ENCODE data around the gene GALNTL6. TPM values are rescaled to one million over a fixed set of nuclear protein-coding genes. Genes with fewer than 3 reads are reported as not detected.

The GALNTL6 gene
- total RNA-seq, 1 experiment from 2014 or later, result not detected

DNA sequence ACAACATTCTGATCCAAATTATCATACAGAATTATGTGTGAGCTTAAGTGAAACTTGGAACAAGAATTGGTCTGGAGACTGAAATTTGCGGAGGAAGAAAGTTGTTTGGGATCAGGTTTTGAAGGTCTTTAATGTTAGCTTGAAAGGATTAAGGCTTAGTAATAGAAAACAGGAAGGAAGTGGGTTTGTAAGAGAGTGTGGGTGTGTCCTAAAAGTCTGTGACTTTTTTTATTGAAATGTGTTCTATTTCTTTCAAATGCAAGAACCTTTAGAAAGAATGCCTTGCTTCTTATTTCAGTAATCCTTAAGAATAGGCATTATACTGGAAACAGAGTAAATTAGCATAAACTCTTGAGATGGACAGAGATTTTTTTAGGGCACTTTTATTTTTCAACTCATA lies 198.0 kb downstream of the GALNTL6 start (continued):
- TF ChIP-seq, protein P1, sequence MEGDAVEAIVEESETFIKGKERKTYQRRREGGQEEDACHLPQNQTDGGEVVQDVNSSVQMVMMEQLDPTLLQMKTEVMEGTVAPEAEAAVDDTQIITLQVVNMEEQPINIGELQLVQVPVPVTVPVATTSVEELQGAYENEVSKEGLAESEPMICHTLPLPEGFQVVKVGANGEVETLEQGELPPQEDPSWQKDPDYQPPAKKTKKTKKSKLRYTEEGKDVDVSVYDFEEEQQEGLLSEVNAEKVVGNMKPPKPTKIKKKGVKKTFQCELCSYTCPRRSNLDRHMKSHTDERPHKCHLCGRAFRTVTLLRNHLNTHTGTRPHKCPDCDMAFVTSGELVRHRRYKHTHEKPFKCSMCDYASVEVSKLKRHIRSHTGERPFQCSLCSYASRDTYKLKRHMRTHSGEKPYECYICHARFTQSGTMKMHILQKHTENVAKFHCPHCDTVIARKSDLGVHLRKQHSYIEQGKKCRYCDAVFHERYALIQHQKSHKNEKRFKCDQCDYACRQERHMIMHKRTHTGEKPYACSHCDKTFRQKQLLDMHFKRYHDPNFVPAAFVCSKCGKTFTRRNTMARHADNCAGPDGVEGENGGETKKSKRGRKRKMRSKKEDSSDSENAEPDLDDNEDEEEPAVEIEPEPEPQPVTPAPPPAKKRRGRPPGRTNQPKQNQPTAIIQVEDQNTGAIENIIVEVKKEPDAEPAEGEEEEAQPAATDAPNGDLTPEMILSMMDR (IDR thresholded peaks at IDR 0.05 in 2 of 3, conservative IDR thresholded peaks at IDR 0.05 in 1 of 3; ENCODE audit: borderline replicate concordance in 1 of 3, insufficient read depth in 1 of 3, low read depth in 2 of 3, low read length in 2 of 3), result no peak

DNA sequence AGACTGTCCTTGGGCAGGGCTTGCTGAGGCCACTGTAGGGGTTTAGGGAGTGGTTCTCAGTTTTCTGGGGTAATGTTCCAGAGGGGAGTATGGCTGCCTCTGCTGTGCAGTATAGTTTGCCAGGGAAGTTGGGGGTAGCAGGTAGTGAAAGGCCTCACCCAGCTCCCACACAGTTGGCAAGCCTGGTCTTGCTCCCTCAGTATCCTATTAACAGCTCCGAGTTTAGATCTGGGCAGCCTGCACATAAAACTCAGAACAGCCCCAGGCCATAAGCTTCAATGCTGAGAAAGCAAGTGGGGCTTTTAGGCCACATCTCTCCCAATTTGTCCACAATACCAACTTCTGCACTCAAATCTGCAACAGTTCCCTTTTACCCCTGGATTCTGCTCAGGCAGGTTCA lies 205.2 kb downstream of the GALNTL6 start:
- RAD21 ChIA-PET (ENCODE audit: low non-redundant PET in 1 of 2, low total read pairs in 2 of 2, uncharacterized antibody in 2 of 2, unreplicated experiment in 2 of 2), result no interaction called here

More for the DNA sequence above, 205.2 kb downstream of the GALNTL6 start:
- no peaks in the 10 kb centered on the region for H3K9me3 ChIP-seq (ENCODE audit: control insufficient read depth in 1 of 2, insufficient read depth in 1 of 2, low read depth in 1 of 2, low read length in 2 of 2)
- CTCF ChIA-PET, result interaction anchor here (1.8 kb wide), 1 partner anchor 16 kb away, joined by 4 read pairs; no protein-coding TSS in a partner anchor
- TF ChIP-seq POLR2A (IDR thresholded peaks at IDR 0.05; ENCODE audit: borderline replicate concordance, extremely low read depth, insufficient read depth, insufficient read length), result no peak
- TF ChIP-seq YY1 (IDR thresholded peaks at IDR 0.05; ENCODE audit: extremely low read depth, insufficient replicate concordance, low read depth, low read length), result no peak
- TF ChIP-seq FOSL1 (IDR thresholded peaks at IDR 0.05; ENCODE audit: low read depth), result no peak
- TF ChIP-seq, protein P1 (IDR thresholded peaks at IDR 0.05 in 2 of 3, conservative IDR thresholded peaks at IDR 0.05 in 1 of 3; ENCODE audit: borderline replicate concordance in 1 of 3, insufficient read depth in 1 of 3, low read depth in 2 of 3, low read length in 2 of 3), result no peak
- TF ChIP-seq SP1 (IDR thresholded peaks at IDR 0.05; ENCODE audit: low read depth), result no peak
- no peak for TF ChIP-seq SIN3A (IDR thresholded peaks at IDR 0.05; ENCODE audit: low read depth)
- TF ChIP-seq ZFX (IDR thresholded peaks at IDR 0.05), result no peak
- no peak for TF ChIP-seq CEBPB (IDR thresholded peaks at IDR 0.05; ENCODE audit: low read depth)
- no peak for TF ChIP-seq ELF1 (IDR thresholded peaks at IDR 0.05; ENCODE audit: borderline replicate concordance, low read depth)
- no peak for TF ChIP-seq EZH2 (IDR thresholded peaks at IDR 0.05)
- DNase-seq (ENCODE audit: low read depth, low spot score), result no peak
- H3K27ac ChIP-seq (ENCODE audit: low read depth, low read length), result no peak overlapping the region
- POLR2A ChIA-PET, result no interaction called here
- no peaks in the 10 kb centered on the region for H3K27me3 ChIP-seq (ENCODE audit: insufficient read depth, low read length)
- H3K4me2 ChIP-seq (ENCODE audit: low read length), result no peak overlapping the region
- no peak overlapping the region for H3K4me3 ChIP-seq (replicated peaks in 1 of 2; ENCODE audit: low read depth in 1 of 2, low read length in 2 of 2)
- H3K36me3 ChIP-seq (ENCODE audit: control insufficient read depth in 1 of 2, insufficient read depth in 2 of 2, low read length in 2 of 2), result no peaks in the 10 kb centered on the region
- no peak overlapping the region for H3K9ac ChIP-seq (ENCODE audit: low read length)
- no TSS peak for BruUV-seq (replicated peaks)
- H2AFZ ChIP-seq (ENCODE audit: low read depth, low read length, poor library complexity, severe bottlenecking), result no peak overlapping the region
- H3K4me1 ChIP-seq (ENCODE audit: control insufficient read depth in 1 of 2, insufficient read depth in 2 of 2, low read length in 2 of 2), result no peaks in the 10 kb centered on the region
- ATAC-seq, result no peak
- H4K20me1 ChIP-seq (ENCODE audit: insufficient read depth), result no peaks in the 10 kb centered on the region
- no peaks in the 10 kb centered on the region for H3K79me2 ChIP-seq (ENCODE audit: insufficient read depth, low read length)
- intact Hi-C loops (cut with micrococcal nuclease), result no loop called here
- no peaks in the 10 kb centered on the region for H3K9me2 ChIP-seq (ENCODE audit: insufficient read depth)
